Activated CD8-positive, alpha-beta memory T cell treated with anti-CD3 and anti-CD28 coated beads, Interleukin-2, amount 10 ng/mL, durations not matched to agents 7 days and 5 days (primary cell): ENCODE results near the gene ASB12. TPM values are rescaled to one million over a fixed set of nuclear protein-coding genes. Genes with fewer than 3 reads are reported as not detected.

ENCODE experiments used
- ATAC-seq: fragments of 150-1000 bp; cut with Tn5 transposase; one replicate; pipeline ENCODE4 v1.10.0; 2021; ENCODE audit warnings: moderate library complexity
- CTCF ChIA-PET: fragments of 350-600 bp; sonication (Branson Sonifier 250); formaldehyde crosslinking; loops from one replicate; lab custom pipeline; 2021; ENCODE audit warnings: antibody characterized with exemption; lab: Charles Lee
- DNase-seq: peaks from one replicate; pipeline ENCODE4 v3.0.0-alpha.2; 2020
- H3K27ac Mint-ChIP-seq: one replicate; pipeline ENCODE4 v1.8.0; 2021; ENCODE audit warnings: mild to moderate bottlenecking, mixed read lengths
- H3K27me3 Mint-ChIP-seq: one replicate; pipeline ENCODE4 v1.8.0; 2021; ENCODE audit warnings: mixed read lengths
- H3K36me3 Mint-ChIP-seq: one replicate; pipeline ENCODE4 v1.8.0; 2021; ENCODE audit warnings: mild to moderate bottlenecking, mixed read lengths
- H3K4me1 Mint-ChIP-seq: one replicate; pipeline ENCODE4 v1.8.0; 2021; ENCODE audit warnings: mixed read lengths
- H3K4me3 Mint-ChIP-seq: one replicate; pipeline ENCODE4 v1.8.0; 2021; ENCODE audit warnings: mild to moderate bottlenecking, moderate library complexity, mixed read lengths
- H3K9me3 Mint-ChIP-seq: one replicate; pipeline ENCODE4 v1.8.0; 2022; ENCODE audit warnings: low read depth, mixed read lengths
- total RNA-seq, 2 experiments: library from RNA; stranded (reverse); gene quantifications; one replicate each; pipeline ENCODE4 v1.2.3, GENCODE V29; 2021

Gene ASB12
- total RNA-seq, 2 experiments from 2014 or later: 0.33 TPM; not detected in 1

GRCh38 chrX:64196606-64197005 lies 33.8 kb downstream of the ASB12 start:
- CTCF ChIA-PET: no interaction called here
- no peaks in the 10 kb centered on the region for H3K9me3 Mint-ChIP-seq
- ATAC-seq (no peak), DNase-seq (no peak)
- no peaks in the 10 kb centered on the region for H3K4me1 Mint-ChIP-seq
- no peak overlapping the region for H3K27ac Mint-ChIP-seq
- no peak overlapping the region for H3K4me3 Mint-ChIP-seq
- no peaks in the 10 kb centered on the region for H3K27me3 Mint-ChIP-seq
- peaks cover 4% of the 10 kb centered on the region for H3K36me3 Mint-ChIP-seq

GRCh38 chrX:64195862-64196261 lies 34.5 kb downstream of the ASB12 start:
- peaks cover 8% of the 10 kb centered on the region for H3K36me3 Mint-ChIP-seq
- H3K4me3 Mint-ChIP-seq: no peak overlapping the region
- H3K4me1 Mint-ChIP-seq: no peaks in the 10 kb centered on the region
- ATAC-seq: no peak
- H3K27me3 Mint-ChIP-seq: no peaks in the 10 kb centered on the region
- no peaks in the 10 kb centered on the region for H3K9me3 Mint-ChIP-seq
- CTCF ChIA-PET: no interaction called here
- no peak overlapping the region for H3K27ac Mint-ChIP-seq
- no peak for DNase-seq

- CTCF ChIA-PET: no interaction called here
- ATAC-seq: no peak
- Mint-ChIP-seq H3K9me3 (no peaks in the 10 kb centered on the region), H3K27ac (no peak overlapping the region), H3K4me3 (no peak overlapping the region), H3K36me3 (peaks cover 8% of the 10 kb centered on the region), H3K4me1 (no peaks in the 10 kb centered on the region), H3K27me3 (no peaks in the 10 kb centered on the region)
- no peak for DNase-seq
Measured at GRCh38 chrX:64192673-64193072, 37.7 kb downstream of the ASB12 start.

GRCh38 chrX:64192040-64192439 lies 38.4 kb downstream of the ASB12 start:
- CTCF ChIA-PET: no interaction called here
- Mint-ChIP-seq H3K36me3 (peaks cover 8% of the 10 kb centered on the region), H3K4me3 (no peak overlapping the region), H3K27ac (no peak overlapping the region), H3K9me3 (no peaks in the 10 kb centered on the region), H3K4me1 (no peaks in the 10 kb centered on the region), H3K27me3 (no peaks in the 10 kb centered on the region)
- no peak for DNase-seq
- ATAC-seq: no peak

GRCh38 chrX:64191281-64192010 lies 39.0 kb downstream of the ASB12 start:
- Mint-ChIP-seq H3K9me3 (no peaks in the 10 kb centered on the region), H3K4me1 (no peaks in the 10 kb centered on the region), H3K27me3 (no peaks in the 10 kb centered on the region), H3K4me3 (no peak overlapping the region), H3K36me3 (peaks cover 8% of the 10 kb centered on the region), H3K27ac (no peak overlapping the region)
- DNase-seq: no peak
- no peak for ATAC-seq
- CTCF ChIA-PET: no interaction called here

- ATAC-seq: no peak
- Mint-ChIP-seq H3K9me3 (no peaks in the 10 kb centered on the region), H3K4me3 (no peak overlapping the region), H3K27ac (no peak overlapping the region), H3K4me1 (no peaks in the 10 kb centered on the region), H3K36me3 (peaks cover 10% of the 10 kb centered on the region), H3K27me3 (no peaks in the 10 kb centered on the region)
- DNase-seq: no peak
- CTCF ChIA-PET: no interaction called here
Measured at GRCh38 chrX:64190136-64190740, 40.2 kb downstream of the ASB12 start.

GRCh38 chrX:64188901-64189300 lies 41.5 kb downstream of the ASB12 start:
- Mint-ChIP-seq H3K27me3 (no peaks in the 10 kb centered on the region), H3K4me3 (no peak overlapping the region), H3K36me3 (peaks cover 10% of the 10 kb centered on the region), H3K9me3 (no peaks in the 10 kb centered on the region), H3K27ac (no peak overlapping the region), H3K4me1 (no peaks in the 10 kb centered on the region)
- no peak for DNase-seq
- no peak for ATAC-seq
- CTCF ChIA-PET: no interaction called here

- Mint-ChIP-seq H3K36me3 (peaks cover 10% of the 10 kb centered on the region), H3K27ac (no peak overlapping the region), H3K4me1 (no peaks in the 10 kb centered on the region), H3K9me3 (no peaks in the 10 kb centered on the region), H3K4me3 (no peak overlapping the region), H3K27me3 (no peaks in the 10 kb centered on the region)
- DNase-seq (no peak), ATAC-seq (no peak)
- CTCF ChIA-PET: no interaction called here
Measured at GRCh38 chrX:64187762-64188150, 42.7 kb downstream of the ASB12 start.

GRCh38 chrX:64186974-64187761 lies 43.2 kb downstream of the ASB12 start:
- CTCF ChIA-PET: no interaction called here
- DNase-seq: no peak
- no peak for ATAC-seq
- no peak overlapping the region for H3K4me3 Mint-ChIP-seq
- no peaks in the 10 kb centered on the region for H3K9me3 Mint-ChIP-seq
- H3K4me1 Mint-ChIP-seq: no peaks in the 10 kb centered on the region
- H3K27ac Mint-ChIP-seq: no peak overlapping the region
- H3K36me3 Mint-ChIP-seq: peaks cover 10% of the 10 kb centered on the region
- H3K27me3 Mint-ChIP-seq: no peaks in the 10 kb centered on the region

- ATAC-seq: no peak
- CTCF ChIA-PET: no interaction called here
- no peaks in the 10 kb centered on the region for H3K4me1 Mint-ChIP-seq
Measured at GRCh38 chrX:64184396-64184795, 46.0 kb downstream of the ASB12 start.

GRCh38 chrX:64182208-64182607 lies 48.2 kb downstream of the ASB12 start:
- no peak for ATAC-seq

More at GRCh38 chrX:64184396-64184795, 46.0 kb downstream of the ASB12 start:
- peaks cover 2% of the 10 kb centered on the region for H3K36me3 Mint-ChIP-seq
- no peaks in the 10 kb centered on the region for H3K27me3 Mint-ChIP-seq
- no peak for DNase-seq
- H3K4me3 Mint-ChIP-seq: no peak overlapping the region
- no peak overlapping the region for H3K27ac Mint-ChIP-seq
- no peaks in the 10 kb centered on the region for H3K9me3 Mint-ChIP-seq

GRCh38 chrX:64176876-64177275 lies 53.5 kb downstream of the ASB12 start:
- H3K4me1 Mint-ChIP-seq: no peaks in the 10 kb centered on the region
- ATAC-seq: no peak
- H3K27me3 Mint-ChIP-seq: no peaks in the 10 kb centered on the region
- CTCF ChIA-PET: no interaction called here
- no peak for DNase-seq
- no peaks in the 10 kb centered on the region for H3K9me3 Mint-ChIP-seq
- no peak overlapping the region for H3K27ac Mint-ChIP-seq
- peaks cover 1% of the 10 kb centered on the region for H3K36me3 Mint-ChIP-seq
- H3K4me3 Mint-ChIP-seq: no peak overlapping the region

More at GRCh38 chrX:64182208-64182607, 48.2 kb downstream of the ASB12 start:
- no peak overlapping the region for H3K27ac Mint-ChIP-seq
- no peaks in the 10 kb centered on the region for H3K4me1 Mint-ChIP-seq
- CTCF ChIA-PET: no interaction called here
- peaks cover 3% of the 10 kb centered on the region for H3K36me3 Mint-ChIP-seq
- no peak for DNase-seq
- H3K9me3 Mint-ChIP-seq: no peaks in the 10 kb centered on the region
- H3K27me3 Mint-ChIP-seq: no peaks in the 10 kb centered on the region
- no peak overlapping the region for H3K4me3 Mint-ChIP-seq
